Activated CD4-positive, alpha-beta memory T cell treated with anti-CD3 and anti-CD28 coated beads for 36 hours (primary cell): ENCODE data around the gene ST6GALNAC3. TPM values are rescaled to one million over a fixed set of nuclear protein-coding genes. Genes with fewer than 3 reads are reported as not detected.
"Not testable (repeated sequence)": the region's sequence is repeated elsewhere in the genome, so short reads cannot be mapped to it uniquely, and the experiment has no call there.

Source experiments
- CTCF ChIA-PET: fragments of 350-600 bp; sonication (Branson Sonifier 250); formaldehyde crosslinking; loops from one replicate; lab custom pipeline; 2021; ENCODE audit warnings: antibody characterized with exemption, inconsistent platforms; lab: Charles Lee
- POLR2A ChIA-PET: fragments of 350-600 bp; sonication (Branson Sonifier 250); formaldehyde crosslinking; loops from one replicate; lab custom pipeline; 2021; ENCODE audit warnings: antibody characterized with exemption; lab: Charles Lee
- DNase-seq: peaks from one replicate; pipeline ENCODE4 v3.0.0-alpha.2; 2020
- H3K27ac Mint-ChIP-seq: one replicate; pipeline ENCODE4 v1.8.0; 2021; ENCODE audit warnings: mixed read lengths
- H3K27me3 Mint-ChIP-seq: one replicate; pipeline ENCODE4 v1.8.0; 2021; ENCODE audit warnings: mixed read lengths
- H3K36me3 Mint-ChIP-seq: one replicate; pipeline ENCODE4 v1.8.0; 2021; ENCODE audit warnings: mixed read lengths
- H3K4me1 Mint-ChIP-seq: one replicate; pipeline ENCODE4 v1.8.0; 2021; ENCODE audit warnings: low read depth, mixed read lengths
- H3K4me3 Mint-ChIP-seq: one replicate; pipeline ENCODE4 v1.8.0; 2021; ENCODE audit warnings: mild to moderate bottlenecking, mixed read lengths
- H3K9me3 Mint-ChIP-seq: one replicate; pipeline ENCODE4 v1.8.0; 2021; ENCODE audit warnings: mixed read lengths
- intact Hi-C: fragments of 100-400 bp; cut with micrococcal nuclease; formaldehyde crosslinking; loops from one replicate; pipeline ENCODE4 v1.15.1; 2023
- total RNA-seq, 2 experiments: library from RNA; stranded (reverse); gene quantifications; one replicate each; pipeline ENCODE4 v1.2.3, GENCODE V29; 2021

The ST6GALNAC3 gene
- total RNA-seq, 2 experiments from 2014 or later, result 0.26 to 0.41 TPM

DNA sequence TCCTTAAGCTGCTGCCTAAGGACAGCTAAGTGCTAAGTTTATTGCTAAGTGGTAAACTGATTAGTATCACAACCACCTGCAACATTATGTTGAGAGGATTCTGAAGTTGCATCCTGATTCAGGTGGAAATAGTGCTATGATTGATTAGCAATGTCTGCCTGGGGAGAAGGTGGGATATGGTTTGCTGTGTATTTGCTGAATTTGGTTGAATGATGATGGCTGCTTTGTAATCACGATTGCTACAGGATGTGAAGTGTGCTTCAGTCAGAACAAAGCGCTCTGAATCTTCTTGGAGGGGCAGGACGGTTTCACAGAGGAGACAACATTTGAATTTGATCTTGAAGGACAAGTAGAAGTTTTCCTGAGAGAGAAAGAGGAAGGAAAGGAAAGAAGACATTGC lies 226.0 kb downstream of the ST6GALNAC3 start:
- POLR2A ChIA-PET, result no interaction called here
- H3K4me1 Mint-ChIP-seq, result peaks cover 35% of the 10 kb centered on the region
- intact Hi-C loops, result no loop called here

DNA sequence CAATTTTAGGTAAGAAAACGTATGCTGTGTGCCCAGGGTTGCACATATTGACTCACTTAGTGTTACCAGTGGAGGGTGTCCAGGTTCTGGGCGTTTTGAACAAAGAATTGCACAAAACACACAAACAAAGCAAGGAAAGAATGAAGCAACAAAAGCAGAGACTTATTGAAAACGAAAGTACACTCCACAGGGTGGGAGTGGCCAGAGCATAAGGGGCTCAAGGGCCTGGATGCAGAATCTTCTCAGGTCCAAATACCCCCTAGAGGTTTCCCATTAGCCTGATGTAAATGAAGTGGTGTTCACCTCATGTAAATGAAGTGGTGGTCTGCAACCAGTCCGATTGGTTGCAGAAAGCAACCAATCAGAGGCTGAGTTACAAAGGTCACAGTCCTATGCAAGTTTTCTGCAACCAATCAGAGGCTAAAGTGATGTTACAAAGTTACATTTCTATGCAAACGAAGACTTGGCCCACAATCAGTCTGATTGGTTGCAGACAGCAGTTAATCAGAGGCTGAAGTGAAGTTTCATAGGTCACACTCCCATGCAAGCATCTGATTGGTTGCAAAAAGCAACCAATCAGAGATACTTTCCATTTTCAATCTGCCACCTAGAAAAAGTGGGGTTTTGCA lies 228.3 kb downstream of the ST6GALNAC3 start:
- Mint-ChIP-seq H3K36me3 (no peaks in the 10 kb centered on the region), H3K27ac (no peak overlapping the region), H3K4me1 (peaks cover 26% of the 10 kb centered on the region), H3K27me3 (no peaks in the 10 kb centered on the region), H3K9me3 (no peaks in the 10 kb centered on the region), H3K4me3 (no peak overlapping the region)
- ChIA-PET POLR2A (no interaction called here), CTCF (no interaction called here)
- no peak for DNase-seq
- intact Hi-C loops, result no loop called here

More for the DNA sequence above, 226.0 kb downstream of the ST6GALNAC3 start:
- Mint-ChIP-seq H3K27me3 (no peaks in the 10 kb centered on the region), H3K27ac (no peak overlapping the region), H3K4me3 (no peak overlapping the region), H3K9me3 (no peaks in the 10 kb centered on the region), H3K36me3 (no peaks in the 10 kb centered on the region)
- no peak for DNase-seq
- CTCF ChIA-PET, result interaction anchor here (0.6 to 1.2 kb wide), 2 partner anchors 19 to 31 kb away, joined by 3 to 5 read pairs; no protein-coding TSS in a partner anchor

DNA sequence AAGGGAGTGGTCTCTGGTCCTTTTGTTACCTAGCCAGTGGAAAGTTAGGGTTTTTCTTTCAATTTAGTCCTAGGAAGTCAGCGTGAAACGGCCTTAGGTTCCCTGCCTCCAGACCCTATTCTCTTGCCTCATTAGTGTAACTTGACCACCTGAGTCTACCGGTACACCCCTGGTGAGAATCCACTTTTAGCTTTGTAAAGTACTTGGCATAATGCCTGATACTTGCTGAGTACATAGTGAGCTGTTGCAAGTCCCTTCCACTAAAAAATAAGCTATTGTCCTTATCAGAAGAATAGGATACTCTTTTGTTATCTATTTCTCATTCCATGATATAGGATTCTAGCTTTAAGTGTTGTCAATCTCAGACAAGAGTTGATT lies 228.8 kb downstream of the ST6GALNAC3 start:
- Mint-ChIP-seq H3K36me3 (no peaks in the 10 kb centered on the region), H3K4me1 (peaks cover 26% of the 10 kb centered on the region), H3K27ac (no peak overlapping the region), H3K4me3 (no peak overlapping the region), H3K27me3 (no peaks in the 10 kb centered on the region), H3K9me3 (no peaks in the 10 kb centered on the region)
- DNase-seq, result no peak
- CTCF ChIA-PET, result interaction anchor here (0.6 to 0.8 kb wide), 2 partner anchors 29 to 98 kb away, joined by 3 read pairs; no protein-coding TSS in a partner anchor
- POLR2A ChIA-PET, result no interaction called here
- intact Hi-C loops, result no loop called here

DNA sequence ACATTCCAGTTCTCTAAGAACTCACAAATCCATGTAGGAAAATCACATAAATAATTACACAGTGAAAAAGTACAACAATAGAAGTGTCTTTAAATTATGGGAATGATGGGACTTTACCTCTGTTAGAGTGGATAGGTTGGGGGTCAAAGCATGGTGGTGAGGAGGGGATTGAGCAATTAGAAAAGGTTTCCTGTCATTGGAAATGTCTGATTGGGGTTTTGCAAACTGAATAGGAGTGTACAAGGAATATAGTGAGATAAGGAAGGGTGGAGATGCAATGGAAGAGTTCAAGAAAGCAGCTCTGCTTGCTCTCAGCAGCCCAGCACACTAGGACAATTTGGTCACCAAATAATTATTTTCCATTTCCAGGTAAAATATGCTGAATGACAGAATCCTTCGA lies 238.8 kb downstream of the ST6GALNAC3 start:
- ChIA-PET POLR2A (no interaction called here), CTCF (no interaction called here)
- Mint-ChIP-seq H3K4me1 (no peaks in the 10 kb centered on the region), H3K9me3 (peaks cover 2% of the 10 kb centered on the region), H3K4me3 (no peak overlapping the region), H3K27me3 (no peaks in the 10 kb centered on the region), H3K27ac (no peak overlapping the region), H3K36me3 (no peaks in the 10 kb centered on the region)
- intact Hi-C loops, result no loop called here
- DNase-seq, result no peak

DNA sequence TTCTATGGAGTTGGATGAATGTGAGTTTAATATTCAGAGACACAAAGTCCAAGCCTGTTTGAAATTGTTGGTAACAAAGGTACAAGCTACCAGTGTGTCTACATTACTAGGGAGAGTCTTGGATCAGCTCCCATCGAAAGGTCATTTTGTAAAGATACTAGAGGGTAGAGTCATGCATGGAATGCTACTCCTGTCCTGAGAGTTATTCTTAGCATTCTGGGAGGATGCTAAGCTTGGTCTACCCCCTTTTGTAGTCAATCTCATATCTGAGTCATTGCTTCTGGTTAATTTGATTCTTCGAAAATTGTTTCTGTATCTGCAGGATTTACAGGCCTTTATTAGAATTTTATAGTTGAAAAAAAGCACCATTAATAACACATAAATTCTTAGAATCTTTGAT lies 240.2 kb downstream of the ST6GALNAC3 start:
- Mint-ChIP-seq H3K4me1 (no peaks in the 10 kb centered on the region), H3K27me3 (no peaks in the 10 kb centered on the region), H3K9me3 (peaks cover 2% of the 10 kb centered on the region), H3K4me3 (no peak overlapping the region), H3K36me3 (no peaks in the 10 kb centered on the region), H3K27ac (no peak overlapping the region)
- intact Hi-C loops, result no loop called here
- DNase-seq, result no peak
- POLR2A ChIA-PET, result no interaction called here
- CTCF ChIA-PET, result no interaction called here

DNA sequence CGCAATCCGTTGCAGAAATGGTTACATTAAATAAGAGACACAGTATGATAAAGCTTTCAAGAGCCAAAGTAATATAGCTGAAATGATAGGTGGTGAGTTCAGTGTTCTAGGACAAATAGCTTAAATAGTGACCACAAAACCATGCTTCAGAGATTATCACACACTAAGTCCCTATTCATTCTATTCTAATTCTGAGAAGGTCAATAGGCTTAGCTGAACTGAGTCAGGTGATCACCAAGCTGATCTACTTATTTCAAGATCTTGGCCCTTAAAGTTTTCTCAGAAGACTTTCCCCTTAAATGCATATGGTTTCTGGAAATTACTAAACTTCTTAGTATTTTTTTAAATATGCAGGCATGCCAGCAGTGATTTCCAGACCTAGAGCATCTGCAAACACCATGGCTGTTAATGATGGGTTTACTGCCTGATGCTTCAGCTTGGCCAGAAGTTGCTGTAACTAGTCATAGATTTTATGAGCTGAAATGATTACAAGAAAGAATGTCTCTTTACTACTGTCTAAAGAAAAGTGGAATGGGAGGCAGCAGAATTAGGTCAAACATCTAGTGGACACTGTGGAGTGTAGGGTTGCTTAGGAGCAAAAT lies 242.9 kb downstream of the ST6GALNAC3 start:
- no peaks in the 10 kb centered on the region for H3K36me3 Mint-ChIP-seq
- CTCF ChIA-PET, result interaction anchor here (0.6 to 2.3 kb wide), 3 partner anchors 15 to 143 kb away, joined by 3 to 10 read pairs (median 3); no protein-coding TSS in a partner anchor
- intact Hi-C loops, result no loop called here
- H3K27ac Mint-ChIP-seq, result no peak overlapping the region
- POLR2A ChIA-PET, result no interaction called here
- no peaks in the 10 kb centered on the region for H3K27me3 Mint-ChIP-seq
- no peak overlapping the region for H3K4me3 Mint-ChIP-seq
- H3K4me1 Mint-ChIP-seq, result no peaks in the 10 kb centered on the region
- no peaks in the 10 kb centered on the region for H3K9me3 Mint-ChIP-seq
- DNase-seq, result no peak

DNA sequence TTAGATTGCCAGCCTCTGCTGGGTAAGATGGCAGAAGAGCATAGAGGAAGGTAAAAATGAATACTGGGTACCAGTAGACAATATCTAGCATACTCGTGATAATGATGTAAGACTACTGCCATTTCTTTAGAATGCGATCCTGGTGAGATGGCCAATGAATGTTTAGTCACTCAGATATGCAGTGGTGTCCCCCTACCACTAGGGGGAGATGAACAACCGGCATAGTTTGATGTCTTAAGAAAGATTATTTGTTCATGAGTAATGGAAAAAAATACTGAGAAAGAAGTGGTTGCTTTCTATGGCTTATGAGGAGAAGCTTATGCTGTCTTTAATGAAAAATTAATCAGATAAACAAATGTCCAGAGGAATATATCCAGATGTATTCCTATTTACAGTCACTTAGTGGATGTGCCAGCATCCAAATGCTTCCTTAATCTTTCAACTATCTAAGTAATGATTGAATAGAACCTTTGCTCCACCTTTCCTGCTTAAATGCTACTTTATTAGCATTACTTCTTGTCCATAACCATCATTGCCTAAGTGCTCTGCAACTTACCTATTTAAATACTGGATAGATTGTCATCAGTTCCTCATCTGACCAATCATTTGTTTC lies 256.6 kb downstream of the ST6GALNAC3 start:
- intact Hi-C loops, result loop anchor here (1.0 to 5.0 kb wide), 3 partner anchors 36 to 796 kb away; no protein-coding TSS in a partner anchor
- Mint-ChIP-seq H3K27me3 (no peaks in the 10 kb centered on the region), H3K27ac (no peak overlapping the region), H3K4me1 (peaks cover 7% of the 10 kb centered on the region), H3K36me3 (no peaks in the 10 kb centered on the region), H3K4me3 (no peak overlapping the region), H3K9me3 (no peaks in the 10 kb centered on the region)
- CTCF ChIA-PET, result interaction anchor here (0.6 to 1.5 kb wide), 4 partner anchors 10 to 771 kb away, joined by 3 to 5 read pairs (median 4); no protein-coding TSS in a partner anchor
- POLR2A ChIA-PET, result no interaction called here
- peak; percentile 46 for DNase-seq

DNA sequence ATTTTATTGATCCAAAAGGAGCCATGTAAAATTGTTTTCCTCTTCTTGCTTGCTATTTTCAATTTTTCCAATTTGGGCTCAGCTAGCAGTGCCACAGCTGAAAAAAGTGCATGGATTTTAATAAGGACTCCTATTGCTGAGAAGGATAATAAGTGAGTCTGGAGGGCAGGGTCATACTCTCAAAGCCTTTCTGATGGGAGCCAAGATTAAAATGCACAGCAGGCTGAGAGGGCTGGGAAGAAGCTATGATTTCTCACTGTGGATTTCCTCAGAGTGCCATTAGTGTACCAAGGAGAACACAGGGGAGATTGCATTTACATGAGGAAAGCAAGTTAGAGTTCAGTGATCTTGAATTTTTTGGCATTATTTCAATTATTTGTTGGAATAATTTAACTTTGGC lies 261.3 kb downstream of the ST6GALNAC3 start:
- H3K4me1 Mint-ChIP-seq, result peaks cover 4% of the 10 kb centered on the region
- POLR2A ChIA-PET, result no interaction called here
- no peaks in the 10 kb centered on the region for H3K27me3 Mint-ChIP-seq
- no peaks in the 10 kb centered on the region for H3K36me3 Mint-ChIP-seq
- no peaks in the 10 kb centered on the region for H3K9me3 Mint-ChIP-seq
- intact Hi-C loops, result no loop called here
- H3K27ac Mint-ChIP-seq, result no peak overlapping the region
- CTCF ChIA-PET, result no interaction called here
- no peak for DNase-seq
- no peak overlapping the region for H3K4me3 Mint-ChIP-seq

DNA sequence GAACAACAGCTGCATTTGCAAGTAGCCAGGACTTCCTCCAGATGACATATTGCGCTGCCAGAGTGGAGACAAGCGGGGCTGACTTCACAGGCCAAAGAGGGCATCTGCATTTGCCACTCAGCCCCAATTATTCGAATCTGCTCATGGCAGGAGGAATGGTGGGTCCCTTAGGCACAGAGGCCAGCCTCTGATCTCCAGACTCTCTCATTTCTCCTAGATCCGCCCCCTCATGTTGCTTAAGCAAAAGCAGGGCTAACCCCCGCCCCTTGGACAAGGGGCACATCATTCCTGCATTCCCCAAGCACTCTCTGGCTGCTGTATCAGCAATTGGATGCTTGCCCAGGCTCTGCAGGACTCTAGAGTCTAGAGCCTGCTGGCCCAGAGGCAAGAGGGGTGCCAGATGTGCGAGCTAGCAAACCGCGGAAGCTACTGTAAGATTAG lies 262.4 kb downstream of the ST6GALNAC3 start:
- H3K4me1 Mint-ChIP-seq, result no peaks in the 10 kb centered on the region
- POLR2A ChIA-PET, result no interaction called here
- H3K27ac Mint-ChIP-seq, result no peak overlapping the region
- no peaks in the 10 kb centered on the region for H3K36me3 Mint-ChIP-seq
- no peaks in the 10 kb centered on the region for H3K27me3 Mint-ChIP-seq
- CTCF ChIA-PET, result no interaction called here
- H3K9me3 Mint-ChIP-seq, result no peaks in the 10 kb centered on the region
- H3K4me3 Mint-ChIP-seq, result no peak overlapping the region
- intact Hi-C loops, result no loop called here
- DNase-seq, result no peak

DNA sequence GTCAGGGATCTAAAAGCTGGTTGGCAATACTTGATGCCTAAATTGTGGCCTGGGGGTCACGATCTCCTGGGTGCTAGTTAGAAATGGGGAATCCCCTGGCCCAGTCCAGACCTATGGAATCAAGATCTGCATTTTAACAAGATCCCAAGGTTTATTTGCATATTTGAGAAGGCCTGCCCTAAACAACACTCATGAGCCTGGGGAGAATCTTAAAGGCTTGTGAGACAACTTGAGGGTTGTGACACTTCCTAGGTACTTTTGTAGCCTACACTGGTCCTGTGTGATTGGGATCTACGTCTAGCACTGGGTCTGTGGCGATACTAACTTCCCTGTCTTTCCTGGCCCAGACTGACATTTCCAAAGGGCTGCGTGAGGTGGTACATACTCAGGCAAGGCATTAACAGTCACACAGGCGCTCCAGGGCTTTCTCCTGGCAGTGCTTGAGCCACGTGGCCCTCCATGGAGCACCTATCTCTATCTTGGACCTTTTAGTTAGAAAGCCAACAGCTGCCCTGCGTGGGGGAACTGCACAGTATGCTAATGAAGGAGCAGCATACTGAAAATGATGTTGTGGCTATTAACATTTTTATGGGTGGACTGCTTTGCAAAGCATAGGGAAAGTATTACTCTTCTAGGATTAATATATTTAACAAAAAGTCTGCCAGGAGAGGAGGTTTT lies 263.1 kb downstream of the ST6GALNAC3 start:
- H3K4me3 Mint-ChIP-seq, result no peak overlapping the region
- no peak overlapping the region for H3K27ac Mint-ChIP-seq
- H3K4me1 Mint-ChIP-seq, result no peaks in the 10 kb centered on the region
- CTCF ChIA-PET, result no interaction called here
- intact Hi-C loops, result no loop called here
- no peaks in the 10 kb centered on the region for H3K9me3 Mint-ChIP-seq
- no peaks in the 10 kb centered on the region for H3K36me3 Mint-ChIP-seq
- no peak for DNase-seq
- no peaks in the 10 kb centered on the region for H3K27me3 Mint-ChIP-seq
- POLR2A ChIA-PET, result no interaction called here

DNA sequence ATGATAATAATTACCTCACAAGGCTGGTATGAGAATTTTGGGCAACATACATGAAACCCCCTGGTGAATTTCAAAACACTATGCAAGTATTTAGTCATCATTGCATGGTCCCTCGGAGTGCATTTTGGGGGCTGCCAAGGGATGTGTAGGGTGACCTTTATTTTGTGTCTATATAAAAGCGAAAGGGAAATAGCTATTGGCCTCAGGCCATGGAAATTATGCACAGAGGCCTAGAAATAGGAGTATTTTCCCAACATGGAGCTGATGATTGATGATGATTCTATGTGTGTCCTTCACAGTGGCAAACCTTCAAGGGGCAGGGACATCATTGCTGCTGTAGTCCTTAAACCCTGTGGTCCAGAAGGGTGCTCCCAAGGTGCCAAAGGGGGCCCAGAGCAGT lies 265.5 kb downstream of the ST6GALNAC3 start:
- Mint-ChIP-seq H3K36me3 (no peaks in the 10 kb centered on the region), H3K27me3 (no peaks in the 10 kb centered on the region), H3K27ac (no peak overlapping the region), H3K9me3 (no peaks in the 10 kb centered on the region), H3K4me1 (no peaks in the 10 kb centered on the region), H3K4me3 (no peak overlapping the region)
- POLR2A ChIA-PET, result no interaction called here
- CTCF ChIA-PET, result no interaction called here
- no peak for DNase-seq
- intact Hi-C loops, result no loop called here

DNA sequence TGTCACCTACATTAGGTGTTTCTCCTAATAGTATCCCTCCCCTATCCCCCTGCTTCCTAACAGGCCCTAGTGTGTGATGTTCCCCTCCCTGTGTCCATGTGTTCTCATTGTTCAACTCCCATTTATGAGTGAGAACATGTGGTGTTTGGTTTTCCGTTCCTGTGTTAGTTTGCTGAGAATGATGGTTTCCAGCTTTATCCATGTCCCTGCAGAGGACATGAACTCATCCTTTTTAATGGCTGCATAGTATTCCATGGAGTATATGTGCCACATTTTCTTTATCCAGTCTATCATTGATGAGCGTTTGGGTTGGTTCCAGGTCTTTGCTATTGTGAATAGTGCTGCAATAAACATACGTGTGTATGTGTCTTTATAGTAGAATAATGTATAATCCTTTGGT lies 267.3 kb downstream of the ST6GALNAC3 start:
- CTCF ChIA-PET, POLR2A ChIA-PET, H3K4me3 Mint-ChIP-seq, H3K27ac Mint-ChIP-seq, H3K4me1 Mint-ChIP-seq, DNase-seq, H3K27me3 Mint-ChIP-seq, intact Hi-C loops, H3K36me3 Mint-ChIP-seq, H3K9me3 Mint-ChIP-seq: not testable (repeated sequence)
